ENCODE data around the gene NANS. TPM values are rescaled to one million over a fixed set of nuclear protein-coding genes. Genes with fewer than 3 reads are reported as not detected.
A peak's percentile ranks its signal among the peaks of the same experiment; 100 is the strongest.

NANS gene, protein sequence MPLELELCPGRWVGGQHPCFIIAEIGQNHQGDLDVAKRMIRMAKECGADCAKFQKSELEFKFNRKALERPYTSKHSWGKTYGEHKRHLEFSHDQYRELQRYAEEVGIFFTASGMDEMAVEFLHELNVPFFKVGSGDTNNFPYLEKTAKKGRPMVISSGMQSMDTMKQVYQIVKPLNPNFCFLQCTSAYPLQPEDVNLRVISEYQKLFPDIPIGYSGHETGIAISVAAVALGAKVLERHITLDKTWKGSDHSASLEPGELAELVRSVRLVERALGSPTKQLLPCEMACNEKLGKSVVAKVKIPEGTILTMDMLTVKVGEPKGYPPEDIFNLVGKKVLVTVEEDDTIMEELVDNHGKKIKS
- 13.6 and 16.9 TPM in 2 replicates for polyA plus RNA-seq
- polyA minus RNA-seq, result 11.5 and 14.1 TPM in 2 replicates

DNA sequence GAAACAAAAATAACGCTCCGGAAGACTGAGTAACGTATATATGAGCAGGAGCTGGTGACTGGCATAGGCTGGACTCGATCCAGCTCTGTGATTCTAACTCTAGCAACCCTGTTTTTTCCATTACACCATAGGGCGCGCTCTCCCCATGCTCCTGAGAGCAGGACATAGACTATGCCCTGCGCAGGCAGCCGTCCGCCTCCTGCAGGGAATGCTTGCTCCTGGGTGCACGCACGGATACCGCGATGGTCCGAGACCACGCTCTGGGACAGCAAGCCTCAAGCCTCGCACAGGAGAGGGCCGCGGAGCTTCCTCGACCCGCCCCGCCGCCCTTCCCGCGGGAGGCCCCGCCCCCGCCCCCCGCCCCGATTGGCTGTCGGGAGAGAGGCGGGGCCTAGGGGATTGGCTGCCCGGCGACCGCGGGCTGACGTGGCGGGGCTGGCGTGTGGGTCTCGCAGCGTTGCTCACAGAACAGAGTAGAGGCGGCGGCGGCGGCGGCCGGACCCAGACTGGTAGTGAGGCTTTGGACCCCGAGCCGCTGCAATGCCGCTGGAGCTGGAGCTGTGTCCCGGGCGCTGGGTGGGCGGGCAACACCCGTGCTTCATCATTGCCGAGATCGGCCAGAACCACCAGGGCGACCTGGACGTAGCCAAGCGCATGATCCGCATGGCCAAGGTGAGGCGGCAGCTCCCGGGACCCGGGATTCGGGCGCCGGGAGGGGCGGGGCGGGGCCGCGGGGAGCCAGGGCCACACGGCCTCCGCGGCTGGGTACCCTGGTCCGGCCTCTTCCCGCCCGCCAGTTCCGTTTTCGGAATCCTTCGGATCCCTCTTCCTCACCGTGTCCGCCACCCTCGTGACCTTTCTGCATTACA, at the start of gene NANS:
Gene NANS (plus strand): TSS at position 464 of the 869 bp plus-strand sequence. CDS start 77 bp downstream, at position 541.
- Histone ChIP-seq H3K4me2 (ENCODE audit: low read length) (peak within 1 kb of the TSS; percentile 69), H3K36me3 (ENCODE audit: insufficient read depth, low read length) (no peaks in the 10 kb centered on the region), H3K79me2 (replicated peaks; ENCODE audit: insufficient read depth, low read length) (no peaks in the 10 kb centered on the region), H4K20me1 (ENCODE audit: insufficient read depth) (no peaks in the 10 kb centered on the region), H3K9ac (ENCODE audit: low read length) (peak within 1 kb of the TSS; percentile 69), H3K9me2 (ENCODE audit: insufficient read depth, low read length) (no peaks in the 10 kb centered on the region), H3K27me3 (ENCODE audit: insufficient read depth, low read depth, low read length) (no peaks in the 10 kb centered on the region), H2AFZ (ENCODE audit: low read depth, low read length) (peak within 1 kb of the TSS; percentile 63), H3K4me3 (ENCODE audit: low read length) (peak within 1 kb of the TSS; percentile 97), H3K27ac (ENCODE audit: low read length) (peak within 1 kb of the TSS; percentile 31), H3F3A (ENCODE audit: insufficient read depth, low read length, poor library complexity, severe bottlenecking) (no peaks in the 10 kb centered on the region), H3K9me3 (ENCODE audit: low read length) (no peaks in the 10 kb centered on the region)
- TF ChIP-seq MXI1 (conservative IDR thresholded peaks at IDR 0.05; ENCODE audit: poor library complexity, severe bottlenecking), result peak; percentile 85
- TF ChIP-seq, protein P1, sequence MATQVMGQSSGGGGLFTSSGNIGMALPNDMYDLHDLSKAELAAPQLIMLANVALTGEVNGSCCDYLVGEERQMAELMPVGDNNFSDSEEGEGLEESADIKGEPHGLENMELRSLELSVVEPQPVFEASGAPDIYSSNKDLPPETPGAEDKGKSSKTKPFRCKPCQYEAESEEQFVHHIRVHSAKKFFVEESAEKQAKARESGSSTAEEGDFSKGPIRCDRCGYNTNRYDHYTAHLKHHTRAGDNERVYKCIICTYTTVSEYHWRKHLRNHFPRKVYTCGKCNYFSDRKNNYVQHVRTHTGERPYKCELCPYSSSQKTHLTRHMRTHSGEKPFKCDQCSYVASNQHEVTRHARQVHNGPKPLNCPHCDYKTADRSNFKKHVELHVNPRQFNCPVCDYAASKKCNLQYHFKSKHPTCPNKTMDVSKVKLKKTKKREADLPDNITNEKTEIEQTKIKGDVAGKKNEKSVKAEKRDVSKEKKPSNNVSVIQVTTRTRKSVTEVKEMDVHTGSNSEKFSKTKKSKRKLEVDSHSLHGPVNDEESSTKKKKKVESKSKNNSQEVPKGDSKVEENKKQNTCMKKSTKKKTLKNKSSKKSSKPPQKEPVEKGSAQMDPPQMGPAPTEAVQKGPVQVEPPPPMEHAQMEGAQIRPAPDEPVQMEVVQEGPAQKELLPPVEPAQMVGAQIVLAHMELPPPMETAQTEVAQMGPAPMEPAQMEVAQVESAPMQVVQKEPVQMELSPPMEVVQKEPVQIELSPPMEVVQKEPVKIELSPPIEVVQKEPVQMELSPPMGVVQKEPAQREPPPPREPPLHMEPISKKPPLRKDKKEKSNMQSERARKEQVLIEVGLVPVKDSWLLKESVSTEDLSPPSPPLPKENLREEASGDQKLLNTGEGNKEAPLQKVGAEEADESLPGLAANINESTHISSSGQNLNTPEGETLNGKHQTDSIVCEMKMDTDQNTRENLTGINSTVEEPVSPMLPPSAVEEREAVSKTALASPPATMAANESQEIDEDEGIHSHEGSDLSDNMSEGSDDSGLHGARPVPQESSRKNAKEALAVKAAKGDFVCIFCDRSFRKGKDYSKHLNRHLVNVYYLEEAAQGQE (IDR thresholded peaks at IDR 0.05; ENCODE audit: borderline replicate concordance), result peak; percentile 80
- TF ChIP-seq TAF1 (IDR thresholded peaks at IDR 0.05; ENCODE audit: low read depth), result peak; percentile 82
- no peak for TF ChIP-seq EP300 (conservative IDR thresholded peaks at IDR 0.05; ENCODE audit: poor library complexity, severe bottlenecking)
- TF ChIP-seq, protein P2, sequence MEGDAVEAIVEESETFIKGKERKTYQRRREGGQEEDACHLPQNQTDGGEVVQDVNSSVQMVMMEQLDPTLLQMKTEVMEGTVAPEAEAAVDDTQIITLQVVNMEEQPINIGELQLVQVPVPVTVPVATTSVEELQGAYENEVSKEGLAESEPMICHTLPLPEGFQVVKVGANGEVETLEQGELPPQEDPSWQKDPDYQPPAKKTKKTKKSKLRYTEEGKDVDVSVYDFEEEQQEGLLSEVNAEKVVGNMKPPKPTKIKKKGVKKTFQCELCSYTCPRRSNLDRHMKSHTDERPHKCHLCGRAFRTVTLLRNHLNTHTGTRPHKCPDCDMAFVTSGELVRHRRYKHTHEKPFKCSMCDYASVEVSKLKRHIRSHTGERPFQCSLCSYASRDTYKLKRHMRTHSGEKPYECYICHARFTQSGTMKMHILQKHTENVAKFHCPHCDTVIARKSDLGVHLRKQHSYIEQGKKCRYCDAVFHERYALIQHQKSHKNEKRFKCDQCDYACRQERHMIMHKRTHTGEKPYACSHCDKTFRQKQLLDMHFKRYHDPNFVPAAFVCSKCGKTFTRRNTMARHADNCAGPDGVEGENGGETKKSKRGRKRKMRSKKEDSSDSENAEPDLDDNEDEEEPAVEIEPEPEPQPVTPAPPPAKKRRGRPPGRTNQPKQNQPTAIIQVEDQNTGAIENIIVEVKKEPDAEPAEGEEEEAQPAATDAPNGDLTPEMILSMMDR (IDR thresholded peaks at IDR 0.05; ENCODE audit: poor library complexity, severe bottlenecking), result peak; percentile 53
- peak; percentile 13 for TF ChIP-seq SMC3 (conservative IDR thresholded peaks at IDR 0.05; ENCODE audit: poor library complexity)
- TF ChIP-seq EZH2 (IDR thresholded peaks at IDR 0.05; ENCODE audit: borderline replicate concordance, insufficient read depth, low read length, poor library complexity, severe bottlenecking), result no peak
- no peak for TF ChIP-seq RAD21 (conservative IDR thresholded peaks at IDR 0.05)
- peak; percentile 79 for TF ChIP-seq POLR2AphosphoS5 (IDR thresholded peaks at IDR 0.05)

DNA sequence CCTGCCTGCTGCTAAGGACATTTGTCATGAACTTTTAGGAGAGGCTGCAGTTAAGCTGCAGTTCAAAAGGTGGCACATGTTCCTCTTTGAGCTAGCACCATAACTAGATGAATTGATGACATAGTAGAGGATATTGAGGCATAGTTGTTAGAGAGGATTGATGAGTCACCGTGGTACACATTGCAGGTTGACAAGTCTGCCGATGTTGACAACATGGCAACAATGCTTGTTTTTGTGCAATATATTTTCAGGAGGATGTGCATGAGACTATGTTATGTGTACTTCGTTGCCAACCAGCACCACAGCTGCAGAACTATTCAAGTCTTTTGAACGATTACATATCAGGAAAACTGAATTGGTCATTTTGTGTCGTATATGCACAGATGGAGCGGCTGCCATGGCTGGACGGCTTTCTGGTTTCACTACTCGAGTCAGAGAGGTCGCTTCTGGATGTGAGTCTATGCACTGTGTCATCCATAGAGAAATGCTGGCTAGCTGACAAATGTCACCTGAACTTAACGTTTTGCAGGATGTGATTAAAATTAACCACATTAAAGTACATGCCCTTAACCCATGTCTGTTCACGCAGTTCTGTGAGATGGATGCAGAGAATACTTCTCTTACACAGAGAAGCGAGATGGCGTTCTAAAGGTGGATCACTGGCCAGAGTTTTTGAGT, 49.1 kb upstream of the NANS start:
- Histone ChIP-seq H4K20me1 (ENCODE audit: insufficient read depth) (no peaks in the 10 kb centered on the region), H3K27me3 (ENCODE audit: insufficient read depth, low read depth, low read length) (no peaks in the 10 kb centered on the region), H3K79me2 (replicated peaks; ENCODE audit: insufficient read depth, low read length) (no peaks in the 10 kb centered on the region)

More for the DNA sequence above, 49.1 kb upstream of the NANS start:
- TF ChIP-seq, protein P2 (IDR thresholded peaks at IDR 0.05; ENCODE audit: poor library complexity, severe bottlenecking), result no peak
- H3K27ac ChIP-seq (ENCODE audit: low read length), result no peak overlapping the region
- H3F3A ChIP-seq (ENCODE audit: insufficient read depth, low read length, poor library complexity, severe bottlenecking), result no peaks in the 10 kb centered on the region
- no peak overlapping the region for H3K9ac ChIP-seq (ENCODE audit: low read length)
- peaks cover 5% of the 10 kb centered on the region for H3K36me3 ChIP-seq (ENCODE audit: insufficient read depth, low read length)
- no peak overlapping the region for H2AFZ ChIP-seq (ENCODE audit: low read depth, low read length)
- no peaks in the 10 kb centered on the region for H3K9me2 ChIP-seq (ENCODE audit: insufficient read depth, low read length)
- no peaks in the 10 kb centered on the region for H3K9me3 ChIP-seq (ENCODE audit: low read length)
- no peak overlapping the region for H3K4me2 ChIP-seq (ENCODE audit: low read length)
- no peak overlapping the region for H3K4me3 ChIP-seq (ENCODE audit: low read length)
